Measurements from ENCODE around the gene ADPRH.

DNA sequence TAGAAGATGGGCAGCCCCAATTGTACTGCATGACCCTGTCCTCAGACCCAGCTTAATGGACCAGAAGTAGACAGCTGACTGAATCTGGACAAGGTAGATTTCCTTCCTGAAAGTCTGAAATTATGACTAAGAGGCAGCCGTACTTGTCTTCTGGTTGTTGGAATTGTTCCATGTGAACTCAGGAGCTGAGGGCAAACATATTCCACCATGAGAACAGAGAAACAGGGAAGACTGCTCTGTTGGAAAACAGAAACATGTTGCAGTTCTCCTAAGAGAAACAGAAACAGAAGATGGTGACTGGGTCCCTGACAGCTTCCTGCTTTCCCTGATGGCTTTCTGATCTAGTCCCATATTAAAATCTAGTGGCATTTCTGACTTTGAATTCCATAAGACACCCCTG lies 57.0 kb downstream of the ADPRH start:
- TF ChIP-seq RAD21 (IDR thresholded peaks at IDR 0.05; ENCODE audit: low read length), result no peak
- no peak for TF ChIP-seq POLR2A (IDR thresholded peaks at IDR 0.05; ENCODE audit: low read depth, low read length)
- TF ChIP-seq, protein P1, sequence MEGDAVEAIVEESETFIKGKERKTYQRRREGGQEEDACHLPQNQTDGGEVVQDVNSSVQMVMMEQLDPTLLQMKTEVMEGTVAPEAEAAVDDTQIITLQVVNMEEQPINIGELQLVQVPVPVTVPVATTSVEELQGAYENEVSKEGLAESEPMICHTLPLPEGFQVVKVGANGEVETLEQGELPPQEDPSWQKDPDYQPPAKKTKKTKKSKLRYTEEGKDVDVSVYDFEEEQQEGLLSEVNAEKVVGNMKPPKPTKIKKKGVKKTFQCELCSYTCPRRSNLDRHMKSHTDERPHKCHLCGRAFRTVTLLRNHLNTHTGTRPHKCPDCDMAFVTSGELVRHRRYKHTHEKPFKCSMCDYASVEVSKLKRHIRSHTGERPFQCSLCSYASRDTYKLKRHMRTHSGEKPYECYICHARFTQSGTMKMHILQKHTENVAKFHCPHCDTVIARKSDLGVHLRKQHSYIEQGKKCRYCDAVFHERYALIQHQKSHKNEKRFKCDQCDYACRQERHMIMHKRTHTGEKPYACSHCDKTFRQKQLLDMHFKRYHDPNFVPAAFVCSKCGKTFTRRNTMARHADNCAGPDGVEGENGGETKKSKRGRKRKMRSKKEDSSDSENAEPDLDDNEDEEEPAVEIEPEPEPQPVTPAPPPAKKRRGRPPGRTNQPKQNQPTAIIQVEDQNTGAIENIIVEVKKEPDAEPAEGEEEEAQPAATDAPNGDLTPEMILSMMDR (conservative IDR thresholded peaks at IDR 0.05; ENCODE audit: low read depth, low read length), result no peak
- no peak for TF ChIP-seq SMC3 (IDR thresholded peaks at IDR 0.05; ENCODE audit: low read depth, low read length)
- no peak for TF ChIP-seq BHLHE40 (IDR thresholded peaks at IDR 0.05; ENCODE audit: low read depth, low read length)
- TF ChIP-seq, protein P2, sequence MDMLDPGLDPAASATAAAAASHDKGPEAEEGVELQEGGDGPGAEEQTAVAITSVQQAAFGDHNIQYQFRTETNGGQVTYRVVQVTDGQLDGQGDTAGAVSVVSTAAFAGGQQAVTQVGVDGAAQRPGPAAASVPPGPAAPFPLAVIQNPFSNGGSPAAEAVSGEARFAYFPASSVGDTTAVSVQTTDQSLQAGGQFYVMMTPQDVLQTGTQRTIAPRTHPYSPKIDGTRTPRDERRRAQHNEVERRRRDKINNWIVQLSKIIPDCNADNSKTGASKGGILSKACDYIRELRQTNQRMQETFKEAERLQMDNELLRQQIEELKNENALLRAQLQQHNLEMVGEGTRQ (IDR thresholded peaks at IDR 0.05; ENCODE audit: low read depth, low read length), result no peak
- TF ChIP-seq MXI1 (IDR thresholded peaks at IDR 0.05; ENCODE audit: borderline replicate concordance, low read depth, low read length), result no peak
- TF ChIP-seq RFX5 (IDR thresholded peaks at IDR 0.05; ENCODE audit: low read depth, low read length), result no peak
